Endodermal cell (in vitro differentiated cells): ENCODE measurements around the gene TCN2. TPM values are rescaled to one million over a fixed set of nuclear protein-coding genes. Genes with fewer than 3 reads are reported as not detected.

ENCODE experiments used
- DNase-seq: peaks from one replicate; pipeline ENCODE4 v3.0.0-alpha.2; 2017
- H3K27ac ChIP-seq: 2 replicates; pipeline ENCODE4 v1.5.1; 2013; ENCODE audit warnings: mild to moderate bottlenecking, low read depth, low read length, moderate library complexity
- H3K27me3 ChIP-seq: 2 replicates; pipeline ENCODE4 v1.6.1; 2013; ENCODE audit warnings: mild to moderate bottlenecking, low read length, moderate library complexity; ENCODE audit not compliant: insufficient read depth, control insufficient read depth, poor library complexity, severe bottlenecking
- H3K36me3 ChIP-seq: 2 replicates; pipeline ENCODE4 v1.7.0; 2013; ENCODE audit warnings: mild to moderate bottlenecking, low read length, moderate library complexity; ENCODE audit not compliant: control insufficient read depth, insufficient read depth
- H3K4me1 ChIP-seq: one replicate; pipeline ENCODE4 v1.7.0; 2013; ENCODE audit warnings: low read length; ENCODE audit not compliant: control insufficient read depth, insufficient read depth
- H3K4me3 ChIP-seq: 2 replicates; pipeline ENCODE4 v1.5.1; 2013; ENCODE audit warnings: mild to moderate bottlenecking, low read length, moderate library complexity
- H3K9ac ChIP-seq: 2 replicates; pipeline ENCODE4 v1.6.1; 2013; ENCODE audit warnings: mild to moderate bottlenecking, low read length, moderate library complexity; ENCODE audit not compliant: poor library complexity, severe bottlenecking; ENCODE audit errors: extremely low read depth
- H3K9me3 ChIP-seq: 2 replicates; pipeline ENCODE4 v1.6.1; 2013; ENCODE audit warnings: mild to moderate bottlenecking, low read length, moderate library complexity; ENCODE audit not compliant: control insufficient read depth
- H3K27ac Mint-ChIP-seq: 2 replicates; pipeline ENCODE4 v1.8.0; 2020; ENCODE audit warnings: mixed read lengths
- H3K27me3 Mint-ChIP-seq: 2 replicates; pipeline ENCODE4 v1.8.0; 2021; ENCODE audit warnings: mild to moderate bottlenecking, mixed read lengths; ENCODE audit not compliant: insufficient read depth
- H3K36me3 Mint-ChIP-seq: 2 replicates; pipeline ENCODE4 v1.8.0; 2020; ENCODE audit warnings: low read depth, mixed read lengths
- H3K4me1 Mint-ChIP-seq: 2 replicates; pipeline ENCODE4 v1.8.0; 2020; ENCODE audit warnings: mixed read lengths
- H3K4me3 Mint-ChIP-seq: 2 replicates; pipeline ENCODE4 v1.8.0; 2020; ENCODE audit warnings: mild to moderate bottlenecking, moderate library complexity, mixed read lengths
- H3K9me3 Mint-ChIP-seq: 2 replicates; pipeline ENCODE4 v1.8.0; 2020; ENCODE audit warnings: mild to moderate bottlenecking, mixed read lengths
- WGBS, 2 experiments: methylation state at CpG; one replicate each; pipeline versions ENCODE4 v1.1.5 to v1.1.7; 2013; ENCODE audit warnings: missing lambda C conversion rate in 2 of 2, mixed read lengths in 1 of 2; ENCODE audit not compliant: insufficient coverage in 1 of 2, insufficient read length in 1 of 2; 5-methylcytosine and 5-hydroxymethylcytosine counted together
- total RNA-seq, 2 donors: library from RNA; stranded (reverse); fragmentation: NEBNext Ultra II Directional in 1 of 2; extraction: Animal tissue kit (Norgen Biotek cat#: 25700) in 1 of 2; gene quantifications; 2 replicates in 1 of 2; 3 replicates in 1 of 2; pipeline ENCODE4 v1.2.1, GENCODE V29; 2021
- TF ChIP-seq, protein P1 (sequence below): fragments of 200-600 bp; sonication (generic); conservative IDR thresholded peaks from 2 replicates; pipeline ENCODE4 v1.5.0; 2021; ENCODE audit warnings: antibody characterized with exemption, mild to moderate bottlenecking

TCN2 gene
- total RNA-seq, 2 donors from 2014 or later: 71.8 to 73.6 TPM

DNA sequence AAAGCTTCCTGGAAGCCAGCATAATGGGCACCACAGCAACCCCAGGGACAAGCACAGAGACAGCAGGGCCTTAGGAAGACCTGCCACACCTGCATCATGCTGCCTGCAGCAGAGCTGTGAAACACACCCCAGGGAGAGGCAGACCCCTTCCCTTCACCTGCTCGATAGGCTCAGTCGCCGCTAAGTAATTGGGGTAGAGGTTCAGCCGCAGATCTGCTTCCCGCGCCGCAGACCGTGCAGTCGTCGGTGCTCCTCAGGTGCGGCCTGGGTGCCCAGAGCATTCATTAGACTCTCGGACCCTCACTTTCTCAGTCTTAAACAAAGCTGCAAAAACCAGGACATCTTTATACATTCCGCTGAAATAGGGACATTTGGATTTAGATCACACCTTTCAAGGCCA lies 57.8 kb downstream of the TCN2 start:
- Mint-ChIP-seq H3K27me3 (peaks cover 21% of the 10 kb centered on the region), H3K9me3 (no peaks in the 10 kb centered on the region), H3K36me3 (peaks cover 23% of the 10 kb centered on the region)

DNA sequence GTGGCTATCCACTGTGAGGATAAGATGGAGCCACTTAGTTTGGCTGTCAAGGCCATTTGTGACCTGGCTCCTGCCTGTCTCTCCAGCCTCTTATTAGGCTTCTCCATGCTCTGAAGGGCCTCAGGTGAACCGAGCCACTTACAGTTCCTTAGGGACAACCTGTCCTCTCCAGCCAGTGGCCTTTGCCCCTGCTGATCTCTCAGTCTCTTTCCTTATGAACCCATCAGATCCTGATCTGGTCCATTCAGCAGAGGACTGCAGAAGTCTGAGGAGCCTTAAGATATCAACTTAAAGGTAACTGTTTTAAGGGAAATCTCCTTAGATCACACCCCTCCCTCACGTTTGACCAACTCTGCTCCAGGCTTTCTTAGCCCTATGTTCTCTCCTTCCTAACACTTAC lies 58.3 kb downstream of the TCN2 start:
- Mint-ChIP-seq H3K27me3 (peaks cover 22% of the 10 kb centered on the region), H3K4me3 (no peak overlapping the region), H3K4me1 (peaks cover 13% of the 10 kb centered on the region), H3K9me3 (no peaks in the 10 kb centered on the region), H3K36me3 (peaks cover 22% of the 10 kb centered on the region), H3K27ac (no peak overlapping the region)
- TF ChIP-seq, protein P1, sequence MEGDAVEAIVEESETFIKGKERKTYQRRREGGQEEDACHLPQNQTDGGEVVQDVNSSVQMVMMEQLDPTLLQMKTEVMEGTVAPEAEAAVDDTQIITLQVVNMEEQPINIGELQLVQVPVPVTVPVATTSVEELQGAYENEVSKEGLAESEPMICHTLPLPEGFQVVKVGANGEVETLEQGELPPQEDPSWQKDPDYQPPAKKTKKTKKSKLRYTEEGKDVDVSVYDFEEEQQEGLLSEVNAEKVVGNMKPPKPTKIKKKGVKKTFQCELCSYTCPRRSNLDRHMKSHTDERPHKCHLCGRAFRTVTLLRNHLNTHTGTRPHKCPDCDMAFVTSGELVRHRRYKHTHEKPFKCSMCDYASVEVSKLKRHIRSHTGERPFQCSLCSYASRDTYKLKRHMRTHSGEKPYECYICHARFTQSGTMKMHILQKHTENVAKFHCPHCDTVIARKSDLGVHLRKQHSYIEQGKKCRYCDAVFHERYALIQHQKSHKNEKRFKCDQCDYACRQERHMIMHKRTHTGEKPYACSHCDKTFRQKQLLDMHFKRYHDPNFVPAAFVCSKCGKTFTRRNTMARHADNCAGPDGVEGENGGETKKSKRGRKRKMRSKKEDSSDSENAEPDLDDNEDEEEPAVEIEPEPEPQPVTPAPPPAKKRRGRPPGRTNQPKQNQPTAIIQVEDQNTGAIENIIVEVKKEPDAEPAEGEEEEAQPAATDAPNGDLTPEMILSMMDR: no peak
- H3K9ac ChIP-seq: no peak overlapping the region
- no peak overlapping the region for H3K4me3 ChIP-seq
- H3K27ac ChIP-seq: no peak overlapping the region
- H3K4me1 ChIP-seq: no peaks in the 10 kb centered on the region
- DNase-seq: no peak
- peaks cover 7% of the 10 kb centered on the region for H3K36me3 ChIP-seq
- 81 to 94% methylated on average over 2 of the region's 2 CpGs for WGBS, 2 experiments
- H3K9me3 ChIP-seq: no peaks in the 10 kb centered on the region
- H3K27me3 ChIP-seq: peaks cover 14% of the 10 kb centered on the region

More for the DNA sequence above, 57.8 kb downstream of the TCN2 start:
- 96% methylated on average over 12 to 13 of the region's 13 CpGs for WGBS, 2 experiments
- TF ChIP-seq, protein P1: no peak
- Mint-ChIP-seq H3K4me1 (peaks cover 13% of the 10 kb centered on the region), H3K27ac (no peak overlapping the region), H3K4me3 (no peak overlapping the region)
- no peak for DNase-seq
- Histone ChIP-seq H3K9ac (no peak overlapping the region), H3K4me1 (no peaks in the 10 kb centered on the region), H3K4me3 (no peak overlapping the region), H3K36me3 (peaks cover 7% of the 10 kb centered on the region), H3K27me3 (peaks cover 14% of the 10 kb centered on the region), H3K9me3 (no peaks in the 10 kb centered on the region), H3K27ac (no peak overlapping the region)

DNA sequence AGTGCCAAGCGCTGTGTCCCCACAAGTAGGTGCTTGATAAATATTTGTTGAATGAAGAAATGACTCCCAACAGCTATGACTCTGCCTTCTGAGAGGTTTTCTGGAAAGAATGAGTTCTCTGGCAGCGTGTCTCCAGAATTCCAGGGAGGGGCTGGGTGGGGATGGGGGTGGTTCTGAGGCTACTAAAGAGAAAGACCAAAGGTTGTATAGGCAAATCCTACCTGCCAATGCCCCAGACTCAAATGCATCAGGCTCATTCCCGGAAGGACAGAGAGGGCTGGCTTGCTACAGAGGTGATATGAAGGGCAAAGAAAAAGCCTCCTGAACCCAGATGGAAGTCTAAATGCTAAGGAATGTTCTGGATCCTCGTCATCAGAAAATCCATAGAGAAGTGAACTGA lies 58.8 kb downstream of the TCN2 start:
- no peak overlapping the region for H3K27ac ChIP-seq
- DNase-seq: no peak
- TF ChIP-seq, protein P1: no peak
- no peak overlapping the region for H3K4me3 Mint-ChIP-seq
- peaks cover 18% of the 10 kb centered on the region for H3K36me3 Mint-ChIP-seq
- H3K9ac ChIP-seq: no peak overlapping the region
- peaks cover 13% of the 10 kb centered on the region for H3K4me1 Mint-ChIP-seq
- H3K27me3 Mint-ChIP-seq: peaks cover 28% of the 10 kb centered on the region
- H3K36me3 ChIP-seq: peaks cover 7% of the 10 kb centered on the region
- no peaks in the 10 kb centered on the region for H3K9me3 ChIP-seq
- H3K27ac Mint-ChIP-seq: no peak overlapping the region
- H3K9me3 Mint-ChIP-seq: no peaks in the 10 kb centered on the region
- H3K27me3 ChIP-seq: peaks cover 14% of the 10 kb centered on the region
- WGBS, 2 experiments: 89 to 96% methylated on average over 3 to 4 of the region's 4 CpGs
- no peak overlapping the region for H3K4me3 ChIP-seq
- H3K4me1 ChIP-seq: no peaks in the 10 kb centered on the region
